Dendritic cell treated with granulocyte-macrophage colony-stimulating factor and Interleukin-4, amounts not matched to agents 40 ng/mL and 50 ng/mL, for 4 days (primary cell): ENCODE data around the gene TMEM198.

Source experiments
- H3K27ac Mint-ChIP-seq: one replicate; pipeline ENCODE4 v1.8.0; 2022; ENCODE audit warnings: mild to moderate bottlenecking, mixed read lengths
- H3K27me3 Mint-ChIP-seq: one replicate; pipeline ENCODE4 v1.8.0; 2022; ENCODE audit warnings: mild to moderate bottlenecking, mixed read lengths
- H3K36me3 Mint-ChIP-seq: one replicate; pipeline ENCODE4 v1.8.0; 2022; ENCODE audit warnings: low read depth, mixed read lengths
- H3K4me1 Mint-ChIP-seq: one replicate; pipeline ENCODE4 v1.8.0; 2022; ENCODE audit warnings: low read depth, mixed read lengths
- H3K4me3 Mint-ChIP-seq: one replicate; pipeline ENCODE4 v1.8.0; 2022; ENCODE audit warnings: mild to moderate bottlenecking, moderate library complexity, mixed read lengths
- H3K9me3 Mint-ChIP-seq: one replicate; pipeline ENCODE4 v1.8.0; 2022; ENCODE audit warnings: mixed read lengths
- intact Hi-C: fragments of 100-400 bp; cut with micrococcal nuclease; formaldehyde crosslinking; loops from one replicate; pipeline ENCODE4 v1.15.0; 2022

Gene TMEM198

DNA sequence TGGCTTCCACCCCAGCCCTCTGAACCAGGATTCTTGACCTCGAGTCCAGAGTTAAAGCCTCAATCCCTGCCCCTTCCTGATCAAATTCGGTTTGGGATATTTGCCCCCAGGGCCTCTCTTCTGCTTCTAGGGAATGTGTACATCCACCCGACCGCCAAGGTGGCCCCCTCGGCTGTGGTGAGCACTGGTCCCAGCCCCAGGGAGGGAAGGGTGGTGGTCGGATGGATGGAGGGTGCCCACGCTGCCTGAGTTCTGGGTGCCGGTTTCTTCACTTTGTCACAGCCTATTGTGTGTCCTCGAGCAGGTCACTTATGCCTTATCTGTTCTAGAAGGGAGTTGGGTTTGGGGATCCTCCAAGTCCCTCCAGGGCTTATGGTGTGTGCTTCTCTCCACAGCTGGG, 38.2 kb upstream of the TMEM198 start:
- peaks cover 68% of the 10 kb centered on the region for H3K36me3 Mint-ChIP-seq

DNA sequence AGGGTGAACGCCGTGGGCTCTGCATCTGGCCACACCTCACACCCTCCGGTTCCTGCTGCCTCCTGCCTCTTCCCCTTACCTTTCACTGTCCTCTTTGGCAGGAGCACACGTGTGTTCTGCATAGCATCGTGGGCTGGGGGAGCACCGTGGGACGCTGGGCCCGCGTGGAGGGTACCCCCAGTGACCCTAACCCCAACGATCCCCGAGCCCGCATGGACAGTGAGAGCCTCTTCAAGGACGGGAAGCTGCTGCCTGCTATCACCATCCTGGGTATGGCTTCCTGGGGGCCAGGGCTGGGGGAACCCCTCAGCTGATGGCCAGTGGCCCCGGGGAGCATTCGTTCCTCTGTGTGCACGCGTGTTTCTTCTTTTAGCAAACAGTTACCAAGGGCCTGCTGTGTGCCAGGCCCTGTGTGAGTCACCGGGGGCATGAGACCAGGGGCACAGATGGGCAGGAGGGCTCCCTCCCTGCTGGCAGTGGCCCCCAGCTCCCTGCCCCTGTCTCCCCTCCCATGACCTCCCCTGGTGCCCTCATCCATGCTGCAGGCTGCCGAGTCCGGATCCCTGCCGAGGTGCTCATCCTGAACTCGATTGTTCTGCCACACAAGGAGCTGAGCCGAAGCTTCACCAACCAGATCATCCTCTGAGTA, 37.6 kb upstream of the TMEM198 start:
- intact Hi-C loops, result no loop called here
- peaks cover 65% of the 10 kb centered on the region for H3K36me3 Mint-ChIP-seq
- H3K27ac Mint-ChIP-seq, result no peak overlapping the region

More for the DNA sequence above, 38.2 kb upstream of the TMEM198 start:
- Mint-ChIP-seq H3K27ac (no peak overlapping the region), H3K27me3 (peaks cover 26% of the 10 kb centered on the region), H3K4me1 (peaks cover 14% of the 10 kb centered on the region), H3K9me3 (no peaks in the 10 kb centered on the region), H3K4me3 (no peak overlapping the region)
- intact Hi-C loops, result no loop called here

DNA sequence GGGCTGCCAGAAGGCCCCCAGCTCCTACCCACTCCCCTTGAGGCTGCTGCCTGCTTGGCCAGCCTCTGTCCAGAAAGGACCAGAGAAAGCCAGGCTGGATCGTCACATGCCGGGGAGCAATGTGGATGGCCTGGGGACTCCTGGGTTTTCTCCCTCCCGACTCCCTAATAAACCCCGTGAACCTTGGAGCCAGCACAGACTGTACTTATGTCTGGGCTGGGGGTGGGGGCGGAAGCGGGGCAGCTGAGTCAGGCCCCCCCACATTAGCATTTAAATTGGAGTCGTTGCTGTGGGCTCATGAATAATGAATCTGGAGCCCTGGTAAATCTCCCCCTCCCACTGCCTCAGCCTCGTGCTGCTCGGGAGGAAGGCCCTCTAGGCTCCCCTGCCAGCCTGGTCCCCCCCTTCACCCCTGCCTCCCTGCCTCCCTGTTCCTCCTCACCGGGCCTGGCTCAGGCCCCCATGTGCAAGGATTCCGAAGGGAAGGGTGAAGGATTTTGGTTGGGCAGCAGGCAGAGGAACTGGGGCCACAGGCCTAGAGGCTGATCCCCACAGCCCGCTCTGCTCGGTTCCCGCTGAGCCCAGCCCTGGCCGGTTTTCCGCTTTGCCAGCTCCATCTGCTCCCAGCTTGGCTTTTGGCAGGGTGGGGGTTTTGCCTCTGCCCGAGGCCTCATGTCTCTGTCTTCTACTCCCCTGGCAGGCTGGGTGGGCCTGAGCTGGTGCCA, 36.9 kb upstream of the TMEM198 start:
- no peaks in the 10 kb centered on the region for H3K9me3 Mint-ChIP-seq
- no peak overlapping the region for H3K27ac Mint-ChIP-seq

More for the DNA sequence above, 37.6 kb upstream of the TMEM198 start:
- no peaks in the 10 kb centered on the region for H3K9me3 Mint-ChIP-seq
- no peak overlapping the region for H3K4me3 Mint-ChIP-seq
- peaks cover 14% of the 10 kb centered on the region for H3K4me1 Mint-ChIP-seq
- H3K27me3 Mint-ChIP-seq, result peaks cover 33% of the 10 kb centered on the region

DNA sequence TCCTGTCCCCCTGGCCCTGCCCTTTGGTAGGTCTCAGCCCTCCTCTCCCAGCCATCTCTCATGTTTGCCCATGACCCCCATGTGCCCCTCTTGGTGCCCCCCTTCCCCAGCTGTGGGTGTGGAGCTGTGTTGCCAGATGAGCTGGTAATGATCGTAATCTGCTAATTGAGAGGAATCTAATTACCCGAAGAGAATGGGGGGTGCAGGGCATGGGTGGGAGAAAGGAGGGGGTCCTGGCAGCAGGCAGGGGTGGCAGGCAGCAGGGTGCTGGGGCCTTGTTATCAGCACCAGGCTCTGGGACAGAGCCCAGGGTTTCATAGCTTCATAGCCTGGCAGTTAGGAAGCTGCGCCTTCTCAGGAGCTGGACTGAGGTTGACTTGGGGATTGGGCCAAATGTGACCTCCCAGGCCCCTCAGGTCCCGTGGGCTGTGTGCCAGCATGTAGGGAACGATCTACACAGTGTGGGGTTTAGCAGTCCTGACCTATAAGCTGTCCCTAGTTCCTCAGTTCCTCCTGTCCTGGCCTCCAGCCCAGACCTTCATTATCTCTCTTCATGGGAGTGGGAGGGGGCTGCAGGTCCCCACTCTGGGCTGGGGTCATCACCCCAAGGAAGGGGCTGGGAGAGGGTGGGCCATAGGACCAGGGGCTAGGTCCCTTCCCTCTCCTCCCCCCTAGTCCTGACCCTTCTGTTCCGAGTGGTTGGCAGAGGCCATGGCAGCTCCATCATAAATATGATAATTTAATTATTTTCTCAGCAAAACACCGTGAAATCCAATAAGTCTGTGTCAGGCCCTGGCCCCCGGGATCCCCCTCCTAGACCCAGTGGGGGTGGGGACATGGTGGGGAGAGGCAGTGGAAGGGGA, 36.0 kb upstream of the TMEM198 start:
- peaks cover 50% of the 10 kb centered on the region for H3K36me3 Mint-ChIP-seq
- no peak overlapping the region for H3K27ac Mint-ChIP-seq
- no peak overlapping the region for H3K4me3 Mint-ChIP-seq
- no peaks in the 10 kb centered on the region for H3K9me3 Mint-ChIP-seq
- intact Hi-C loops, result no loop called here
- peaks cover 48% of the 10 kb centered on the region for H3K27me3 Mint-ChIP-seq
- peaks cover 14% of the 10 kb centered on the region for H3K4me1 Mint-ChIP-seq

More for the DNA sequence above, 36.9 kb upstream of the TMEM198 start:
- Mint-ChIP-seq H3K4me1 (peaks cover 14% of the 10 kb centered on the region), H3K36me3 (peaks cover 58% of the 10 kb centered on the region), H3K27me3 (peaks cover 40% of the 10 kb centered on the region), H3K4me3 (no peak overlapping the region)
- intact Hi-C loops, result no loop called here

DNA sequence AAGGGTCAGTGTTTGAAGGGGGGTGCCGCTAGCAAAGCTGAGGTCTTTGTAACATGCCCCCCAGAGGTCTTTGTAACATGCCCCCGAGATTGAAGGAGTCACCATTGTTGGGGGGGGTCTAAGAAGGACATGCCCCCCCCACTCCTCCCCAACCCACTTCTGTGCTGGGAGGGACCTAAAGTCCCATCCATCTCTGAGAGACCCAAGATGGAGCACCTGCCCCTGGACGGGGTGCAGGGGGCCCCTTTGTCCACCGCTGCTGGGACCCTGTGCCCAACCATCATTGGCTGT, 35.4 kb upstream of the TMEM198 start:
- H3K4me3 Mint-ChIP-seq, result no peak overlapping the region
- peaks cover 44% of the 10 kb centered on the region for H3K36me3 Mint-ChIP-seq
- H3K27me3 Mint-ChIP-seq, result peaks cover 53% of the 10 kb centered on the region
- H3K9me3 Mint-ChIP-seq, result no peaks in the 10 kb centered on the region
- H3K4me1 Mint-ChIP-seq, result peaks cover 14% of the 10 kb centered on the region
- intact Hi-C loops, result no loop called here
- H3K27ac Mint-ChIP-seq, result no peak overlapping the region

DNA sequence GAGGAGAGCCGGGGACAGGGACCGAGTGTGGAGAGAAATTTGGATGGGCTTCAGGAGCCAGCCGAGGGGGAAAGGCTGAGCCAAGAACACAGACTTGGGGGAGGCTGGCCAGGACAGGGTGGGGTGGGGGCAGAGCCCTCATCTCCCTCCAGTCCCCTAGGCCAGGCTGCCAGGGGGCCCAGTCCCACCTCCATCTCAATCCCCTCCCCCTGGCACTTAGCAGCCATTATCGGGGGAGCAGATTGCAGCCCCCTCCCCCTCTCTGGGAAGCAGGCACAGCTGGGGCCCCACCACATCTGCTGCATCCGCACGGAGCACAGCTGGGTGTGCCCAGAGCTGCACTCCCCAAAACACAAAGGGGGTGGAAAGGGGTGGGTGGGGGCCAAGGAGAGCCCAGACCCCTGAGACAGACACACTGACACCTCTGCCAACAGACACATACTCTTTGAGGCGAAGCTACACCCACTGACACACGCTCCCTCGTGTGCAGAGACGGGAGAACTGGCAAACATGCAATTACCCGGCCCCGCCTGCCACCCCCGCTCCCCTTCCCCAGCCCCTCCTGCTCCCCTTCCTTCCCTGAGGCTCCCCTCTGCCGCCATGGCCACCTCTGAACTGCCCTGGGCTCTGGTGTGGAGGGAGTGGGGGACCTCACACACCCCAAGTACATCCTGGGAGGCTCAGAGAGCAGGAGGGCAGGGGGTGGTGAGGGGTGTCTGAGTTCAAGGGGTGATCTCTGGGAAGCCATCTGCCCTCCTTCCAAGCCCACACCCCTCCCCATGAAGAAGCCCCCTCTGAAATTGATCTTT, 34.7 kb upstream of the TMEM198 start:
- peaks cover 16% of the 10 kb centered on the region for H3K4me1 Mint-ChIP-seq
- intact Hi-C loops, result no loop called here
- H3K9me3 Mint-ChIP-seq, result no peaks in the 10 kb centered on the region
- peaks cover 36% of the 10 kb centered on the region for H3K36me3 Mint-ChIP-seq
- peaks cover 61% of the 10 kb centered on the region for H3K27me3 Mint-ChIP-seq
- no peak overlapping the region for H3K4me3 Mint-ChIP-seq
- peak overlapping the region; percentile 18 for H3K27ac Mint-ChIP-seq

DNA sequence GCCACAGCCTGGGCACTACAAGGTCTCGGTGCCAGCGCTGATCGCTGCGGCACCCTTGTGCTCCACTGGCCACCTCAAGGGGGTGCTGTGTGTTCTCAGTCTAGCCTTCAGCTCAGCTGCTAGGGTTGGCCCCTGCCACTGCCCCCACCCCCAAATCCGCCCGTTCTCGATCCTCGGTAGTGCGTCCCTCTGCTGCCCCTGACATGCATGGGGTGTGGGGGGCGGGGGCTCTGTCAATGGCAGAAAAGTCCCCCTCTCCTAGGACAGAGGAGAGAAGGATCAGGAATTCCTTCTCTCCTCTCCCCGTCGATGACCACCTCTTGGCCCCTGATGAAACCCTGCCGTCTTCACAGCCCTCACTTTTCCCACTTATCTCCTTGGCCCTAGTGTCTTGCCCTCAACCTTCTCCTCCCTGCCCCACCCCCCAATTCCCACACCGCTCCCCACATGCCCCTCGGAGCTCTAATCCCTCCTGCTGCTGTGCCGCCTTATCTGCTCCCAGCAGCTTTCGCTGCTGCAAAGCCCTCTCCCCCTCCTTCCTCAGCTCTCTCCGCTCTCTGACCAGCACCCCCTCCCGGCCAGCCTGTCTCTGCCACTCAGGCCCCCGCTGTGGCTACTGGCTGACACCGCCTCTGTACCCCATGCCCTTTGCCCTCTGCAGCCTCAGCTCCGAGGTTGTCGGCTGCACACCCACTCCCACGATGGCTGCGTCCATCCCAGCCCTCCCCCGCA, 33.9 kb upstream of the TMEM198 start:
- Mint-ChIP-seq H3K4me3 (peak overlapping the region; percentile 66), H3K9me3 (no peaks in the 10 kb centered on the region), H3K27me3 (peaks cover 69% of the 10 kb centered on the region), H3K36me3 (peaks cover 28% of the 10 kb centered on the region), H3K27ac (peak overlapping the region; percentile 18), H3K4me1 (peaks cover 19% of the 10 kb centered on the region)
- intact Hi-C loops, result no loop called here

DNA sequence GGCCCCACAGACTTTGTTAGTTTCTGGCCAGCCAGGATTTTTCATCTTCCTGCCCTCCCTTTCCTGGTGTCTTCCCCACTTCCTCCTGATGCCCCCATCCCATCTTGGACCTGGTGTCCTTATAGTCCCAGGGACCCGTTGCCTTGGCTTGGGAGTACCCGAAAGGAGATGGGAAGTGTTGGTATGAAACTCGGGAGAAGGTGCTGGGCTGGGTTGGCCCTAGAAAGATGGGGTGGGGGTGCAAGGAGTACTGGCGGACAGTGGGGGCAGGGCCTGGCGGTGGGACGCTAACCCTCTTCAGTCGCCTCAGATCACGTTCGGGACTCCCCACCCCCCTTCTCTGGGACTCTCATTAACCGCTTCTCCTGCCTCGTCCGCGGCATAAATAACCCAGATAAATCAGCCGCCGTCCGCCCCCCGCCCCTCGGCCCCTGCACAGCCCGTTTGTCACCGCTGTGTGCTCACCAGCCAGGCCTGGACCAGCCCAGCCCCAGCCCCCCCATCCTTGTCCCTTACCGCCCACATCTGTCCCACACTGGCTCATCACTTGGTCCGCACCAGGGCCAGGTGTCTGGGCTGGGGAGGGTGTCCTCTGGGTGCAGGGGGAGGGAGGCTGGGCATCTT, 33.2 kb upstream of the TMEM198 start:
- H3K9me3 Mint-ChIP-seq, result no peaks in the 10 kb centered on the region
- peak overlapping the region; percentile 18 for H3K27ac Mint-ChIP-seq
- peaks cover 19% of the 10 kb centered on the region for H3K4me1 Mint-ChIP-seq
- H3K4me3 Mint-ChIP-seq, result peak overlapping the region; percentile 66
- H3K27me3 Mint-ChIP-seq, result peaks cover 76% of the 10 kb centered on the region
- intact Hi-C loops, result no loop called here
- H3K36me3 Mint-ChIP-seq, result peaks cover 21% of the 10 kb centered on the region

DNA sequence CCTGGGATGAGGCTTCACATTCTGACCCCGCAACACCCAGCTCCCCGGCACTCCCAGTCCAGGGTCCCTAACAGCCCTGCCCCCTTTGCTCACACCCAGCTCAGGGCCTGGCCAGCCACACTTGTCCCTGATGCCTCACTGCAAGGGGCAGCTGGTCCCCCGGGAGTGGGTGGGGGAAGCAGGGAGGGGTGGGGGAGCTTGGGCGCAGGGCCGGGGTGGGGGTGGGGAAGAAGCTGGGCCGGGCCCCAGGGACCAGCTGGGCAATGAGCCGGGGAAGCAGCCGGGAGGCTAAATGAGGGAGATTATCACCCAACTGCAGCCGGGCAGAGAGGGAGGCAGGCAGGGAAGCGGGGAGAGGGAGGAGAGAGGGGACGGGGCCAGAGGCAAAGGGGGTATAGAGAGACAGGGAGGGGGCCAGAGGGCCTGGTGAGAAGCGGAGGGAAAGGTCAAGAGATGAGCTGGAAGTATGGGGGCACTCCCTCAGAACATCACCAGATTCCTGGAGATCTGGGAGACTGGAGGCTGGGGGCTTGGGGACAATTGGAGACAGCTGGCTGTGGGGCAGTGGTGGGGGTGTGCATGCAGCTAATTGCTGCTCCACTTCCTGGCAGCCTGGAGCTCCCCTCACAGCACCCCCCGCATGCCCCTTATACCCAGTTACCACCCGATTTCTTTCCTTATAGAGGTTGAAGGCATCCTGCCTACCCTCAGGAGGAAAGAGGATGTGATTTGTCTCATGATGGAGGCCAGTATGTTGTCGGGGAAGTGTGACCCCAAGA, 32.1 kb upstream of the TMEM198 start:
- Mint-ChIP-seq H3K27me3 (peaks cover 87% of the 10 kb centered on the region), H3K36me3 (peaks cover 10% of the 10 kb centered on the region), H3K4me1 (peaks cover 20% of the 10 kb centered on the region), H3K27ac (no peak overlapping the region), H3K4me3 (no peak overlapping the region), H3K9me3 (no peaks in the 10 kb centered on the region)
- intact Hi-C loops, result no loop called here

DNA sequence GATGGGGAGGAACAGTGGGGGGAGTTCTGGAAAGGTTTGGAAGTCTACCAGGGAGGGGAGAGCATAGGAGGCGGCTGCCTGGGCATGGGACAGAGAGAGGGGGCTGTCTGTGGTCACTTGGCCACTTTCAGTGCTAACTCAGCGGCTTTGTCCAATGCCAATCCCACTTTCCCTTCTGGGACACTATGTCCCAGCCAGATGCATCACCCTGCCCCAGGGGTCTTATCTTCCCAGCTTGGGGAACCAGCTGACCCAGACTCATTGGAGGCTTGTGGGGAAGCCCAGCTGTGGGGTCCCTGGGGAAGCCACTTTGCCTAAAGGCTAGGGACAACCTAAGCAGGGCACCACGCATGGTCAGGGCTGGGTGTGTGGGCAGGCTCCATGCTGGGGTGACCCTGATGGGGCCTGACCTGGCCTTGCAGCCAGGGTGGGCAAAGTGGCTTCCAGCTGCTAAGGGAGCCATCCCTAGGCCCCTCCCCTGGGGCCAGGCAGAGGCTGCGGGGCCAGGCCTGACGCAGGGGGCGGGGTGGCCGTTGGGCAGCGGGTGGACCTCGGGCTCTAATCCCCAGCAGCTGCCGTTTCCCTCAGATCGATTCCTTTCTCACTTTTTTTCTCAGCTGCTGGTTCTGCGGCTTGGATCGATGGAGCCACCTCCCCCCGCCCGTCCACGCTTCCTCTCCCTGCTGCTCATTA, 31.2 kb upstream of the TMEM198 start:
- H3K9me3 Mint-ChIP-seq, result no peaks in the 10 kb centered on the region
- peaks cover 26% of the 10 kb centered on the region for H3K4me1 Mint-ChIP-seq
- intact Hi-C loops, result no loop called here
- H3K36me3 Mint-ChIP-seq, result peaks cover under 1% of the 10 kb centered on the region
- H3K27me3 Mint-ChIP-seq, result peaks cover 96% of the 10 kb centered on the region
- H3K27ac Mint-ChIP-seq, result no peak overlapping the region
- H3K4me3 Mint-ChIP-seq, result no peak overlapping the region

DNA sequence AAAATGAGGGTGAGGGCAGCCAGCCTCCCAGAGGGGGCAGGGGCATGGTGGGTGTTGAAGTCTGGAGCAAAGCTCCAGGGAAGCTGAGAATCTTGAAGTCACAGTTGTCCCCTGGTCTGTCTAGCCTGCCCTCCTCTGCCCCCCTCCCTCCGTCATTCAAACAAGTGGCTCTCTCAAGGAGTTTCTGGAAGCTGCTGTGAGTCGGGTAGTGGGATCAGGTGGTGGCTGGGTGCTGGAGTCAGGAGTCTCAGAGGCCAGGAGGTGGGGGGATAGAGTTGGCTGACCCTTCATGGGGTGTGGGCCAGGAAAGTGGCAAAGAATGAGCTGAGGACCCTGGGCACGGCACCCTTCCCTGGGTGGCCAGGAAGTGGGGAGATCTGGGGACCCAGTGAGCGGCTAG, 30.0 kb upstream of the TMEM198 start:
- H3K4me3 Mint-ChIP-seq, result no peak overlapping the region
- H3K36me3 Mint-ChIP-seq, result no peaks in the 10 kb centered on the region
- H3K9me3 Mint-ChIP-seq, result no peaks in the 10 kb centered on the region
- intact Hi-C loops, result no loop called here
- H3K4me1 Mint-ChIP-seq, result peaks cover 26% of the 10 kb centered on the region
- H3K27ac Mint-ChIP-seq, result no peak overlapping the region
- H3K27me3 Mint-ChIP-seq, result peaks cover 99% of the 10 kb centered on the region
